GM12801 (cell line): ENCODE measurements around the gene RAC3.

Source experiments
- TF ChIP-seq, protein P1 (sequence below): IDR thresholded peaks from one replicate; pipeline ENCODE4 v1.5.1; 2011; ENCODE audit warnings: control low read depth; ENCODE audit not compliant: insufficient read length; ENCODE audit errors: extremely low read depth

Gene RAC3

DNA sequence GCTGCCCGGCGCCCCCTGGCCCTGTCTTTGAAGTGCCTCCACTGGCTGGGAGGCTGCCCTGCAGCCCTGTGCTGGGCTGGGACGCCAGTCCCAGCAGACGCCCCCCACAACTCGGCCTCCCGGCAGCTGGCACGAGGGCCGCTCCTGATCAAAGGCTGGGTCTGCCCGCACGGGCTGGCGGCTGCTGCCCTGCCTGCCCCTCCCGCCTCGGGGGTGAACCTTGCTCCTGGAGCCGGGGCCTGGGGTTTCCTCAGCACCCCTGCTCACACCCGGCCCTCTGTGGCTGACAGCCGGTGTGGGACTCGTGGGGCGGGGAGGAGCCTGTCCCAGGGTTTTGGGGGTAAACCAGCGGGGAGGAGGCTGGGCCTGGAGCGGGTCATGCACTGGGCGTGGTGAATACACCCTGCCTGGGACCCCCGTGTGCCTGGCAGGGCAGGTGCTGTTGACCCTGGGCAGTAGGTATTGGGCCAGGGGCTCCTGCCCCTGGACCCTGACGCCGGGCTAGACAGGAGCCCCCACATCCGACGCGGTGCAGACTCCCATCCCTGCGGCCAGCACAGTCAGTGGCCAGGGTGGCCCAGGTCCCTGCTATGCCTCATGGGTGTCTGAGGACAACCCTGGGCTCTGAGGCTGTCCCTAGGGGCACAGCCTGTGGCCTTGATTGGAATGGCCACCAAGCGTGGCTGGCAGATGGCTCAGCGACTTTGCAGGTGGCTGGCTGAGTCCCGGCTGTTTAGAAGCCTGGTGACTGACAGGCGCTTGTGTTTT, 30.5 kb upstream of the RAC3 start:
- TF ChIP-seq, protein P1, sequence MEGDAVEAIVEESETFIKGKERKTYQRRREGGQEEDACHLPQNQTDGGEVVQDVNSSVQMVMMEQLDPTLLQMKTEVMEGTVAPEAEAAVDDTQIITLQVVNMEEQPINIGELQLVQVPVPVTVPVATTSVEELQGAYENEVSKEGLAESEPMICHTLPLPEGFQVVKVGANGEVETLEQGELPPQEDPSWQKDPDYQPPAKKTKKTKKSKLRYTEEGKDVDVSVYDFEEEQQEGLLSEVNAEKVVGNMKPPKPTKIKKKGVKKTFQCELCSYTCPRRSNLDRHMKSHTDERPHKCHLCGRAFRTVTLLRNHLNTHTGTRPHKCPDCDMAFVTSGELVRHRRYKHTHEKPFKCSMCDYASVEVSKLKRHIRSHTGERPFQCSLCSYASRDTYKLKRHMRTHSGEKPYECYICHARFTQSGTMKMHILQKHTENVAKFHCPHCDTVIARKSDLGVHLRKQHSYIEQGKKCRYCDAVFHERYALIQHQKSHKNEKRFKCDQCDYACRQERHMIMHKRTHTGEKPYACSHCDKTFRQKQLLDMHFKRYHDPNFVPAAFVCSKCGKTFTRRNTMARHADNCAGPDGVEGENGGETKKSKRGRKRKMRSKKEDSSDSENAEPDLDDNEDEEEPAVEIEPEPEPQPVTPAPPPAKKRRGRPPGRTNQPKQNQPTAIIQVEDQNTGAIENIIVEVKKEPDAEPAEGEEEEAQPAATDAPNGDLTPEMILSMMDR, result no peak

DNA sequence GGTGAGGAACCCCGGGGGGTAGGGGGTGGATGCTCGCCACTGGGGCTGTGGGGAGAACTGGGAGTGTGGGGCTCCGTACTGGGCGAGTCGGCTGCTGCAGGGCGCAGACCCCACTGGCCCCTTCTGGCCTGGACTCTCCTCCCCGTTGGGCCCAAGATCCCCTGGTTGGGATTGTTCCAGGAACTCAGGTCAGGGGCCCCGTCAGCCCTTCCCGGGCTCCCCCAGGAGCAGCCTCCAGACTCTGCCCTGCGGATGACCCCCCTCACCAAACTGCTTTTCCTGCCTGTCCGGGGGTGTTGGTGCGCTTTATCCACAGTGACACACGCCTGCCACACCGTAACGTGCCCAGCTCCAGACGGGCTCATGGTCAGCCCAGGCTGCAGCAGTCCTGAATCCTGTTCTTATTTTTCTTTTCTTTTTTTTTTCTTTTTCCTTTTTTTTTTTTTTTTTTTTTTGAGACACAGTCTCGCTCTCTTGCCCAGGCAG, 29.9 kb upstream of the RAC3 start:
- TF ChIP-seq, protein P1, result no peak

DNA sequence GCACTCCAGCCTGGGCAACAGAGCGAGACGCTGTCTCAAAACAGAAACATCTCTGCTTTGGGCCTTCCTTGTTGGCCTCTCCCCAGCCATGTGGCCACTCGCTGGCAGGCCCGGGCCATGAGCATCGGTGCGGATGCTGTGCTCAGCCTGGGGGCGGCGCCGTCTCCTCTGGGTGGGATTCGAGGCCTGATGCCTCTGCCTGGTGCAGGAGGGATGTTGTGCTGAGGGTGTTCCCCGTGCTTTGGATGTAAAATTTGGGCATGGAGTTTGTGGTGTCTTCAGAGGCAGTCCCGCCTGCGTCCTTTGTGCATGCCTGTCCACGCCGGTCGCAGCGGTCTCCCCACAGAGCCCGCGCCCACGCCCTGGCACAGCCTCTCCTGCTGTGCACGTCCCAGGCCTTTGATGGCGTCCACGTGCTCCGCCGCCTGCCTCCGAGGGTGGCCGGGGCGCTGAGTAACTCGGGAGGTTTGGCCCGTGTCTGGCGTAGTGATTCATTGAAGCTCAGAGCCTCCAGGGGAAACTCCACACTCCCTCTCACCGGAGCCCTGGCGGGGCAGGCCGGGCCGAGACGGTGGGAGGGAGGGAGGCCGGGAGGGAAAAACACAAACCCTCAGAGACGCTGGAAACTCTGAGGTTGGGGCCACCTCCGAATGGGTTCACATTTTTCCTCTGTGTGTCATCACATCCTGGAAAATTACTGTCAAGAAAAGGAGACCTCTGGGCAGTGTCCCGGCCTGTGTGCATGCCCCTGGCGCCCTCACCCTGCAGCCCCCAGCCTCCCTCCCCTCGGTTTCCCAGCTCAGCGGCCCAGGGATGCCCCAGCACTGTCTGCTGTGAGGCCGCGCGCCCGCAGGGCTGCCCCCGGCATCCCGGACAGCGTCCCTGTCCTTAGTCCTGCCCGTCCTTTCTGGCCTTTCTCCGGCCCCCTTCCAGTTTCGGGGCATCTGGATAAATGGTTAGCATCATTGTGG, 27.8 kb upstream of the RAC3 start:
- TF ChIP-seq, protein P1, result no peak

DNA sequence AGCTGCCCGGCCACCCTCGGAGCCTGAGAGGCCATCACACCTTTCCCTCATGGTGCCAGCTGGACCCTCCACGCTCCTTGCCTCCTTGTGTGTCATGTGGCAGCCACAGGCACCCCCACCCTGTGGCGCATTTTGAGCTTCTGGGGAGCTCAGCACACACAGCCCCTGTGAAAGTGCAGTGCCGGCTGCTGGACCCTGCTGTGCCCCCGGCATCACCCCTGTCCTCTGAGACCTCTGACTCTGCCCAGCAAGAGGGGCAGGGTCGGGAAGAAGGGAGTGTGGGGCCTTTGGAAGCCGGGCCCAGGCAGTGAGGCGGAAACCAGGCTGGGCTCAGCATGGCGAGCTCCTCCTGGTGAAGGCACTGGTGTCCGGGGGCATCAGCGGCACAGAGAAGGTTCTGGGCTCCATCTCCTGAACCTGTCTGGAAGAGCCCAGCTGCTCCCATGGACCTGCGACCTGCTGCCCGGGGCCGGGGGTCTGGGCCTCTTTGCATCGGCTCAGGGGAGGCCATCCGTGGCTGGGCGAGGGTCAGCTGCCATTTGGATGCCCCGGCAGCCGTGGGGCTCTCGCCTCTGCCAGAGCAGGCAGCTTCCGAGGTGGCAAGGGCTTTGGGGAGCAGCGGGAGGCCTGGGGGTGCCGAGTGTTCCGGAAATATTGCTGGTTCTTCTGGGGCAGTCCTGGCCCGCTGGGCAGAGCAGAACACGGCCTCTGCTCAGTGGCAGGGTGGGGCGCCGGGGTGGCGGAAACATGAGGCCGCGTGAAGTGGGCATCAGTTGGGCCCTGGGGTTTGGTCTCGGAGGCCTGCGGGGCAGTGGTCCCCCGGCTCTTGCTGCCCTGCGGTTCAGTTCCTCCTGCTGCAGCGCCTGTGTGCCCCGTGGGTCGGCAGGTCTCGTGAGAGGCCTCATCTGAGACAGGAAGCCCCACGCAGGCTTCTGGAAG, 26.7 kb upstream of the RAC3 start:
- TF ChIP-seq, protein P1, result no peak

DNA sequence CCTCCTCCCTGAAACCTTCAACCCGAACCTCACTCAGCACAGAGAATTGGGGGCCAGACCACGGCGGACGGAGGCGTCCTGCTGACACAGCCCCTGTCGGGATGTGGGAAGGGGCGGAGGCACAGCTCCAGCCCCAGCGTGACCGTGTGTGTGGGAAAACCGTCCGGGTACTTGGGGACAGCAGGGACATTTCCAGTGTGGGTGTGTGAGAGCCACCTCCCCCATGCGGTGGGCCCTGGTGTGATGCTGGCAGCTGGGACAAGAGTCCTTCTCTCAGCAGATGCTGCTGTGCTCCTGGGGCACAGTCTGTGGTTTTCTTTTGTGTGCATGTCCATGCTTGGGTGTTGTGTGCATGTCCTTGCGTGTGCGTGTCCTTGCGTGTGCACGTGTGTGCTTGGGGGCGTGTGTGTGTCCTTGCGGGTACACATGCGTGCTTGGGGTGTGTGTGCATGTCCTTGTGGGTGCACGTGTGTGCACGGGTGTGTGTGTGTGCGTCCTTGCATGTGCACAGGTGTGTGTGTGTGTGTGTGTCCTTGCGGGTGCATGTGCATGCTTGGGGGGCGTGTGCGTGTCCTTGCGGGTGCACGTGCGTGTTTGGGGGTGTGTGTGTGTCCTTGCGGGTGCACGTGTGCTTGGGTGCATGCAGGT, 25.7 kb upstream of the RAC3 start:
- TF ChIP-seq, protein P1, result no peak

DNA sequence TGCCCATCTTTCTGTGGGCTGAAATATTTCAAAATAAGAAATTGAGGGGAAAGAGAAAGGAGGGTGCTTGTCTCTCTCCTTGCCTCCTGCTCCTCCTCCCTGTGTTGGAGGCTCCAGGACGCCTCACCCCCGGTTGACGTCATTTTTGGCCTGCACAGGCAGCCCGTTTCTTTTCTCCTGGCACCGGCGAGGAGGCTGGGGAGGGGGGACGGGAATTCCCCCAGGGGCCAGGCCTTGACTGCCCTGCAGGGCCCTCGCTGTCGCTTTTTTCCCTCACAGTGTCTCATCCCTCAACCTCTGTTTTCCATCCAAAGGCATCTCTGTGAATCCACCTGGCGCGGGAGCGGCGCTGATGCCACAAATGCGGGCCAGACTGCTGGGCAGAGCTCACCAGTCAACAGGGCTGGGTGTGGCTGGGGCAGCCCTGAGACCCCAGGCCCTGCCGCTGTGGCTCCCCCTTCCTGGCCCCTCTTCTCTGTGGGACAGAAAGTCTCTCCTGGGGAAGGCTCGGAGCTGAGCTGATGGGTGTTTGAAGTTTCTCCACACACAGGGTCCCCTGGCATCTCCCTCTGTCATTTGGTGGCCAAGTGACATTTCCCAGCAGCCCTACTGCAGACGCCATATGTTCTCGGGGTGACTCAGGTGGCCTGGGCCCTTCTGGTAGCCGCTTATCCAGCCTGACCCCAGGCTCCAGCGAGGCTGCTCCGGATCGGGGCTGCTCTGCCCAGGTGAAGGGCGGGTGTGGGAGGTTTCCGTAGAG, 24.8 kb upstream of the RAC3 start:
- TF ChIP-seq, protein P1, result no peak
